H9 (cell line): ENCODE data around the gene CLIP4. TPM values are rescaled to one million over a fixed set of nuclear protein-coding genes. Genes with fewer than 3 reads are reported as not detected.

Source experiments
- DNase-seq: peaks from one replicate; pipeline ENCODE4 v3.0.0-alpha.2; 2017
- H2AFZ ChIP-seq: one replicate; pipeline ENCODE4 v1.6.1; 2013; ENCODE audit warnings: mild to moderate bottlenecking, low read length, control low read depth, moderate library complexity
- H2AK5ac ChIP-seq: 2 replicates; pipeline ENCODE4 v1.6.1; 2013; ENCODE audit warnings: low read length, control low read depth, mixed read lengths; ENCODE audit not compliant: insufficient read length
- H2BK120ac ChIP-seq: one replicate; pipeline ENCODE4 v1.6.1; 2013; ENCODE audit warnings: low read depth, mild to moderate bottlenecking, low read length, control low read depth, inconsistent platforms; ENCODE audit not compliant: poor library complexity, severe bottlenecking
- H2BK12ac ChIP-seq: 2 replicates; pipeline ENCODE4 v1.6.1; 2013; ENCODE audit warnings: low read length, control low read depth, mixed read lengths, low read depth; ENCODE audit not compliant: insufficient read length
- H2BK15ac ChIP-seq: 2 replicates; pipeline ENCODE4 v1.6.1; 2013; ENCODE audit warnings: low read depth, low read length, control low read depth
- H2BK20ac ChIP-seq: one replicate; pipeline ENCODE4 v1.6.1; 2013; ENCODE audit warnings: low read depth, mild to moderate bottlenecking, low read length, control low read depth, inconsistent platforms; ENCODE audit not compliant: poor library complexity, severe bottlenecking
- H2BK5ac ChIP-seq: 2 replicates; pipeline ENCODE4 v1.6.1; 2013; ENCODE audit warnings: low read length, control low read depth, mixed read lengths; ENCODE audit not compliant: insufficient read length
- H3K14ac ChIP-seq: 2 replicates; pipeline ENCODE4 v1.6.1; 2013; ENCODE audit warnings: low read length, control low read depth; ENCODE audit not compliant: insufficient read depth
- H3K18ac ChIP-seq: 2 replicates; pipeline ENCODE4 v1.6.1; 2013; ENCODE audit warnings: low read depth, mild to moderate bottlenecking, mixed read lengths, low read length, control low read depth; ENCODE audit not compliant: insufficient read length
- H3K23ac ChIP-seq: 2 replicates; pipeline ENCODE4 v1.6.1; 2013; ENCODE audit warnings: low read length, control low read depth, mixed read lengths, low read depth; ENCODE audit not compliant: insufficient read length
- H3K23me2 ChIP-seq: 2 replicates; pipeline ENCODE4 v1.6.1; 2013; ENCODE audit warnings: low read depth, mild to moderate bottlenecking, mixed read lengths, low read length, control low read depth; ENCODE audit not compliant: insufficient read length, poor library complexity, severe bottlenecking
- H3K27ac ChIP-seq: 2 replicates; pipeline ENCODE4 v1.5.1; 2013; ENCODE audit warnings: low read length, control low read depth, mixed read lengths, low read depth; ENCODE audit not compliant: insufficient read length
- H3K27me3 ChIP-seq: 2 replicates; pipeline ENCODE4 v1.6.1; 2013; ENCODE audit warnings: low read length, control low read depth, inconsistent platforms; ENCODE audit not compliant: insufficient read depth
- H3K4ac ChIP-seq: 2 replicates; pipeline ENCODE4 v1.6.1; 2013; ENCODE audit warnings: low read depth, mild to moderate bottlenecking, control low read depth, inconsistent platforms, low read length, moderate library complexity
- H3K4me1 ChIP-seq: 2 replicates; pipeline ENCODE4 v1.6.1; 2013; ENCODE audit warnings: low read length, control low read depth, inconsistent platforms; ENCODE audit not compliant: insufficient read depth
- H3K4me2 ChIP-seq: 2 replicates; pipeline ENCODE4 v1.6.1; 2013; ENCODE audit warnings: low read length, control low read depth, mixed read lengths; ENCODE audit not compliant: insufficient read length, insufficient read depth
- H3K56ac ChIP-seq: 2 replicates; pipeline ENCODE4 v1.6.1; 2013; ENCODE audit warnings: low read depth, mild to moderate bottlenecking, mixed read lengths, low read length, control low read depth; ENCODE audit not compliant: insufficient read length
- H3K79me1 ChIP-seq: 2 replicates; pipeline ENCODE4 v1.6.1; 2013; ENCODE audit warnings: low read depth, mild to moderate bottlenecking, moderate library complexity, low read length, control low read depth, inconsistent platforms; ENCODE audit not compliant: insufficient read depth, poor library complexity, severe bottlenecking
- H3K79me2 ChIP-seq: 2 replicates; pipeline ENCODE4 v1.6.1; 2013; ENCODE audit warnings: low read length, control low read depth, inconsistent platforms; ENCODE audit not compliant: insufficient read depth
- H3K9ac ChIP-seq: 2 replicates; pipeline ENCODE4 v1.6.1; 2013; ENCODE audit warnings: low read length, control low read depth, mixed read lengths; ENCODE audit not compliant: insufficient read length; ENCODE audit errors: extremely low read depth
- H3K9me3 ChIP-seq: one replicate; pipeline ENCODE4 v1.6.1; 2013; ENCODE audit warnings: low read depth, low read length, inconsistent platforms; ENCODE audit not compliant: control insufficient read depth
- H3T11ph ChIP-seq: one replicate; pipeline ENCODE4 v1.6.1; 2013; ENCODE audit warnings: mild to moderate bottlenecking, low read length, control low read depth, inconsistent platforms
- H4K20me1 ChIP-seq: one replicate; pipeline ENCODE4 v1.6.1; 2013; ENCODE audit not compliant: control insufficient read depth, insufficient read length, insufficient read depth
- H4K5ac ChIP-seq: 2 replicates; pipeline ENCODE4 v1.6.1; 2013; ENCODE audit warnings: low read depth, mild to moderate bottlenecking, mixed read lengths, low read length, control low read depth; ENCODE audit not compliant: insufficient read length
- H4K8ac ChIP-seq: replicated peaks from 2 replicates; pipeline ENCODE4 v1.6.1; 2013; ENCODE audit warnings: low read length, control low read depth, mixed read lengths, low read depth; ENCODE audit not compliant: insufficient read length
- H4K91ac ChIP-seq: 2 replicates; pipeline ENCODE4 v1.6.1; 2013; ENCODE audit warnings: low read depth, mild to moderate bottlenecking, moderate library complexity, mixed read lengths, low read length, control low read depth; ENCODE audit not compliant: insufficient read length
- H3K27ac Mint-ChIP-seq, 3 experiments: 2 replicates in 2 of 3; 3 replicates in 1 of 3; pipeline ENCODE4 v1.8.0; 2020 to 2021; ENCODE audit warnings: mixed read lengths in 3 of 3, mild to moderate bottlenecking in 1 of 3, moderate library complexity in 1 of 3
- H3K27me3 Mint-ChIP-seq: 2 replicates; pipeline ENCODE4 v1.8.0; 2021; ENCODE audit warnings: low read depth, mild to moderate bottlenecking, moderate library complexity, mixed read lengths
- H3K36me3 Mint-ChIP-seq, 3 experiments: 2 replicates in 2 of 3; 3 replicates in 1 of 3; pipeline ENCODE4 v1.8.0; 2020 to 2021; ENCODE audit warnings: low read depth in 3 of 3, mixed read lengths in 3 of 3; ENCODE audit not compliant: insufficient read depth in 1 of 3
- H3K4me1 Mint-ChIP-seq, 2 experiments: 2 replicates each; pipeline ENCODE4 v1.8.0; 2020; ENCODE audit warnings: mixed read lengths in 2 of 2
- H3K4me3 Mint-ChIP-seq, 2 experiments: 2 replicates in 1 of 2; 3 replicates in 1 of 2; pipeline ENCODE4 v1.8.0; 2020 to 2021; ENCODE audit warnings: mild to moderate bottlenecking in 2 of 2, mixed read lengths in 2 of 2, moderate library complexity in 1 of 2
- H3K9me3 Mint-ChIP-seq, 2 experiments: 2 replicates in 1 of 2; 3 replicates in 1 of 2; pipeline ENCODE4 v1.8.0; 2020; ENCODE audit warnings: mild to moderate bottlenecking in 2 of 2, mixed read lengths in 2 of 2, moderate library complexity in 1 of 2
- WGBS: extraction: QIAGEN DNeasy Blood & Tissue Kit; methylation state at CpG from one replicate; pipeline ENCODE4 v1.1.7; 2013; ENCODE audit warnings: missing lambda C conversion rate, low lambda C conversion rate, mixed read lengths; ENCODE audit not compliant: insufficient read length; ENCODE audit errors: extremely low coverage; 5-methylcytosine and 5-hydroxymethylcytosine counted together
- total RNA-seq: library from RNA; stranded (reverse); gene quantifications from 2 replicates; pipeline ENCODE4 v1.2.1, GENCODE V29; 2021
- TF ChIP-seq, protein P1 (sequence below): fragments of 200-600 bp; sonication (generic); conservative IDR thresholded peaks from 3 replicates; pipeline ENCODE4 v1.8.0; 2021; ENCODE audit warnings: antibody characterized with exemption, mild to moderate bottlenecking

CLIP4 gene
- total RNA-seq, 1 experiment from 2014 or later = 0.66 TPM

DNA sequence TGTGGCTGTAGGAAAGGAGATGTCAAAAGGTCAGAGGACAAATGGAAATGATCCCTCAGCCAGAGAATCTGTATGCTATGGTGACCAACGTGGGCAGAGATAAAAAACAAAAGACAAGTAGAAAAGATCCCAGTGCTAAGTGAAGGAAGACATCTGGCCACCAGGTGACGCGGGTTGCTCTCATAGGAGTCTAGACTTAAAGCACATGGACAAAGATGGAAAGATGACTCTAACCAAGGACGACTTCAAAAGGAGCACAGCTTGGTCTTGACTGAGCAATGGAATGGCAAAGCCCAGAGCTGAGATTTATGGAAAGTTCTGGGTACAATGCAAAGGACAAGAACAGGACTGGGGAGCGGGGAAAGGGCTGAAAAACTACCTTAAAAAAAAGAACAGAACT lies 96.8 kb downstream of the CLIP4 start:
- Histone ChIP-seq H3K27me3 (no peaks in the 10 kb centered on the region), H2BK20ac (no peak overlapping the region), H3K79me1 (no peaks in the 10 kb centered on the region), H4K91ac (no peak overlapping the region), H2BK5ac (no peak overlapping the region), H3K14ac (no peak overlapping the region), H3K9me3 (no peaks in the 10 kb centered on the region), H3K27ac (no peak overlapping the region), H4K8ac (no peak overlapping the region), H4K5ac (no peak overlapping the region), H3K18ac (no peak overlapping the region), H3K4me1 (no peaks in the 10 kb centered on the region), H4K20me1 (no peaks in the 10 kb centered on the region), H3K23me2 (no peaks in the 10 kb centered on the region), H3K4me2 (no peak overlapping the region), H2BK15ac (no peak overlapping the region), H2BK12ac (no peak overlapping the region), H2AFZ (no peak overlapping the region), H3K56ac (no peak overlapping the region), H2AK5ac (no peak overlapping the region), H3T11ph (no peak overlapping the region), H3K79me2 (no peaks in the 10 kb centered on the region), H3K9ac (no peak overlapping the region), H3K4ac (no peak overlapping the region), H3K23ac (no peak overlapping the region), H2BK120ac (no peak overlapping the region)
- Mint-ChIP-seq H3K4me1 (peaks cover 13 to 14% of the 10 kb centered on the region in 2 experiments), H3K27me3 (peaks cover 2% of the 10 kb centered on the region), H3K36me3 (no peaks in the 10 kb centered on the region), H3K9me3 (no peaks in the 10 kb centered on the region), H3K4me3 (no peak overlapping the region), H3K27ac (no peak overlapping the region)
- WGBS = no CpG with 5 or more reads among the region's 5 CpGs
- TF ChIP-seq, protein P1, sequence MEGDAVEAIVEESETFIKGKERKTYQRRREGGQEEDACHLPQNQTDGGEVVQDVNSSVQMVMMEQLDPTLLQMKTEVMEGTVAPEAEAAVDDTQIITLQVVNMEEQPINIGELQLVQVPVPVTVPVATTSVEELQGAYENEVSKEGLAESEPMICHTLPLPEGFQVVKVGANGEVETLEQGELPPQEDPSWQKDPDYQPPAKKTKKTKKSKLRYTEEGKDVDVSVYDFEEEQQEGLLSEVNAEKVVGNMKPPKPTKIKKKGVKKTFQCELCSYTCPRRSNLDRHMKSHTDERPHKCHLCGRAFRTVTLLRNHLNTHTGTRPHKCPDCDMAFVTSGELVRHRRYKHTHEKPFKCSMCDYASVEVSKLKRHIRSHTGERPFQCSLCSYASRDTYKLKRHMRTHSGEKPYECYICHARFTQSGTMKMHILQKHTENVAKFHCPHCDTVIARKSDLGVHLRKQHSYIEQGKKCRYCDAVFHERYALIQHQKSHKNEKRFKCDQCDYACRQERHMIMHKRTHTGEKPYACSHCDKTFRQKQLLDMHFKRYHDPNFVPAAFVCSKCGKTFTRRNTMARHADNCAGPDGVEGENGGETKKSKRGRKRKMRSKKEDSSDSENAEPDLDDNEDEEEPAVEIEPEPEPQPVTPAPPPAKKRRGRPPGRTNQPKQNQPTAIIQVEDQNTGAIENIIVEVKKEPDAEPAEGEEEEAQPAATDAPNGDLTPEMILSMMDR = peak; percentile 49
- peak; percentile 29 for DNase-seq
